ENCODE results near the gene SLC9A3.

SLC9A3 gene

GRCh38 chr5:431001-431710, 93.1 kb downstream of the SLC9A3 start:
- H2BK12ac ChIP-seq (ENCODE audit: low read length), result no peak overlapping the region
- H2BK15ac ChIP-seq (ENCODE audit: low read length), result no peak overlapping the region
- no peaks in the 10 kb centered on the region for H3K36me3 ChIP-seq (replicated peaks in 1 of 2; ENCODE audit: control insufficient read depth in 2 of 2, insufficient read depth in 2 of 2, low read length in 2 of 2)
- peak overlapping the region; percentile 57 for H2AK5ac ChIP-seq (ENCODE audit: low read depth, low read length)
- H3K4ac ChIP-seq (ENCODE audit: low read length), result no peak overlapping the region
- no peak overlapping the region for H3K4me3 ChIP-seq (ENCODE audit: low read length in 2 of 2)
- H4K91ac ChIP-seq (ENCODE audit: low read depth, low read length, poor library complexity), result no peak overlapping the region
- no peak overlapping the region for H3K27ac ChIP-seq (replicated peaks; ENCODE audit: low read length)
- peak overlapping the region; percentile 19 for H3K18ac ChIP-seq (ENCODE audit: low read length)
- H3K4me2 ChIP-seq (ENCODE audit: insufficient read depth, low read length, poor library complexity, severe bottlenecking), result no peak overlapping the region
- H3K23ac ChIP-seq (ENCODE audit: low read depth, low read length, poor library complexity), result peak overlapping the region; percentile 92
- H3K4me1 ChIP-seq (ENCODE audit: control insufficient read depth in 2 of 2, insufficient read depth in 1 of 2, low read depth in 1 of 2, low read length in 2 of 2), result no peaks in the 10 kb centered on the region
- peaks cover 3% of the 10 kb centered on the region for H3K79me1 ChIP-seq (ENCODE audit: low read depth, low read length)
- H3K9me3 ChIP-seq (replicated peaks in 1 of 2; ENCODE audit: control insufficient read depth in 2 of 2, insufficient read depth in 1 of 2, low read depth in 1 of 2, low read length in 2 of 2), result peaks cover 0 to 8% of the 10 kb centered on the region in 2 donors
- DNase-seq (ENCODE audit: low spot score), result peak; percentile 45
- no peaks in the 10 kb centered on the region for H3K27me3 ChIP-seq (ENCODE audit: control insufficient read depth in 3 of 3, insufficient read depth in 3 of 3, low read depth in 1 of 3, low read length in 3 of 3)
- H3K9ac ChIP-seq (ENCODE audit: low read depth, low read length, poor library complexity), result no peak overlapping the region
- no peak overlapping the region for H3K14ac ChIP-seq (ENCODE audit: low read length)
- no peak overlapping the region for H2BK120ac ChIP-seq (ENCODE audit: low read depth, low read length)
- peak overlapping the region; percentile 13 for H2BK5ac ChIP-seq (ENCODE audit: low read length)
- H2AFZ ChIP-seq (ENCODE audit: low read length), result peak overlapping the region; percentile 31
- H4K8ac ChIP-seq (ENCODE audit: low read depth, low read length), result no peak overlapping the region
- WGBS, 2 donors (ENCODE audit: extremely low coverage in 2 of 2, insufficient read length in 2 of 2, insufficient replicate concordance in 1 of 2), result no CpG with 5 or more reads among the region's 18 CpGs

DNA sequence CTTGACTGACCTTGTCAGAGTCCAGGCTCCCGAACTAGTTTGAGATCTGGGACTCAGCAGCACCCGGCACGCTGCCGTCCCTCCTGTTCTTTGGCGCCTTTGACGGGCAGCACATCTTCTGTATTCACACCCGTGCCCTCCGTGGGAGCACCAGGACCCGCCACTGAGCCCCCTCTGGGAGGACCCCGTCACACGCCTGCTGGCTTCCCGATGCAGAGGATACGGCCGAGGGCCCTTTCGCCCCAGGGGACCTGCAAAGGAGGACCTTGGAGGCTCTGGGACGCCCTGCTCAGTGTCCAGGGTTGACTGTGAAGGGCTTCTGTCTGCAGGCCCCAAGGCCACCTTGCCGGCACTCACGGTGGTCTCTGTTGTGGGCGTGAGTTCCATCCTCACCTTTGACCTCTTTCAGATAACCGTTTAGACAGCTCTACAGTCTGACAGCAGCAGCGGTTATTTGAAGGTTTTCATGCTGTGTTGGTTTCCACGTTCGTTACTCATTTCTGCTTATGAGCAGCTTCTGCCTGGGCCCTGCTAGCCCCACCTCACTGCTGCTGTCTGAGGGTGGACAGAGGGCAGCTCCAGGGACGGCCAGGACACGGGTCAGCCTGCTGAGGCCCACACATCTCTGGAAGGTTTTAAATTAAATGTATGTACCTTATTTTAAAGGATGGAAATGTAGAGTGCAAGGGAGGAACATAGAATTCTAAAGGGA, 93.9 kb downstream of the SLC9A3 start:
- Histone ChIP-seq H3K14ac (ENCODE audit: low read length) (no peak overlapping the region), H4K91ac (ENCODE audit: low read depth, low read length, poor library complexity) (no peak overlapping the region), H3K79me1 (ENCODE audit: low read depth, low read length) (peaks cover 3% of the 10 kb centered on the region), H3K9ac (ENCODE audit: low read depth, low read length, poor library complexity) (no peak overlapping the region), H2BK15ac (ENCODE audit: low read length) (peak overlapping the region; percentile 32), H3K4me1 (ENCODE audit: control insufficient read depth in 2 of 2, insufficient read depth in 1 of 2, low read depth in 1 of 2, low read length in 2 of 2) (no peaks in the 10 kb centered on the region), H3K27ac (replicated peaks; ENCODE audit: low read length) (no peak overlapping the region), H3K4ac (ENCODE audit: low read length) (no peak overlapping the region), H2AFZ (ENCODE audit: low read length) (peak overlapping the region; percentile 31), H3K9me3 (replicated peaks in 1 of 2; ENCODE audit: control insufficient read depth in 2 of 2, insufficient read depth in 1 of 2, low read depth in 1 of 2, low read length in 2 of 2) (peaks cover 0 to 8% of the 10 kb centered on the region in 2 donors), H2AK5ac (ENCODE audit: low read depth, low read length) (peak overlapping the region; percentile 1), H3K23ac (ENCODE audit: low read depth, low read length, poor library complexity) (no peak overlapping the region), H3K4me2 (ENCODE audit: insufficient read depth, low read length, poor library complexity, severe bottlenecking) (no peak overlapping the region), H3K18ac (ENCODE audit: low read length) (peak overlapping the region; percentile 68), H3K36me3 (replicated peaks in 1 of 2; ENCODE audit: control insufficient read depth in 2 of 2, insufficient read depth in 2 of 2, low read length in 2 of 2) (no peaks in the 10 kb centered on the region), H4K8ac (ENCODE audit: low read depth, low read length) (no peak overlapping the region), H2BK5ac (ENCODE audit: low read length) (peak overlapping the region; percentile 15), H2BK120ac (ENCODE audit: low read depth, low read length) (peak overlapping the region; percentile 2), H2BK12ac (ENCODE audit: low read length) (no peak overlapping the region), H3K27me3 (ENCODE audit: control insufficient read depth in 3 of 3, insufficient read depth in 3 of 3, low read depth in 1 of 3, low read length in 3 of 3) (no peaks in the 10 kb centered on the region), H3K4me3 (ENCODE audit: low read length in 2 of 2) (no peak overlapping the region)
- no peak for DNase-seq (ENCODE audit: low spot score)
- no CpG with 5 or more reads among the region's 25 CpGs for WGBS, 2 donors (ENCODE audit: extremely low coverage in 2 of 2, insufficient read length in 2 of 2, insufficient replicate concordance in 1 of 2)

DNA sequence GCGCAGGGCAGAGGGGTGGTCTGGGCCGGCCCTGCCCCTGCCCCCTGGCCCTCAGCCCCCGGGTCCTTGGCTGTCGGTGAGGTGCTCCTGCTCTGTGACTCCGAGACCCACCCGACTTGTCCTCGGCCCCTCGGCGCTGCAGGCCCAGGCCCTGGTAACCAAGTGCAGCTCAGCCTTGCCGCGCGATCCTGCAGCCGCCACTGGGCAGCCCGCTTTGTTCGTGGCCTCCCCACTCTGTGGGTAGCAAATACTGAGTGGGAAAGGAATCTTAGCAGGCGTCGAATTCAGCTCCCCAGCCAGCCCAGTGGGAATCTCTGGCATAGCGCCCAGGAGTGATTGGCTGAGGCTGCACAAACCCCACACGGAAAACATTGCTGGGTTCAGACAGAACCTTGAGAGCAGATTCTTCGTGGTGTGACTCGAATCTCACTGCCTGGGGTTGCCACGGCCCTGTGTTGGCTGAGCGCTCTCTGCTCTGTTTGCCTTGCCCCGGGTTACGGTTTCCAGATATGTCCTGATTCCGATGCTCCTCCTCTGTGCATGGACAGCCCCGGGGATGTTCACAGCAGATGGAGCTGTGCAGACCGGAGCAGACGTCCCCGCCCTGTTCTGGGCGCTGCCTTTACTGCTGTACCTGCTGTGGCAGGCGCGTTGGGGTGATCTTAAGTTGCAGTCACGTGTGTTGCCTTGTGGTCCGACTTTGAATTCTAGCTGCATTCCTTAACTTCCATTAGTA, 94.6 kb downstream of the SLC9A3 start:
- Histone ChIP-seq H3K4me2 (ENCODE audit: insufficient read depth, low read length, poor library complexity, severe bottlenecking) (no peak overlapping the region), H2AK5ac (ENCODE audit: low read depth, low read length) (peak overlapping the region; percentile 53), H3K18ac (ENCODE audit: low read length) (no peak overlapping the region), H4K91ac (ENCODE audit: low read depth, low read length, poor library complexity) (no peak overlapping the region), H3K4ac (ENCODE audit: low read length) (no peak overlapping the region), H2AFZ (ENCODE audit: low read length) (no peak overlapping the region), H4K8ac (ENCODE audit: low read depth, low read length) (no peak overlapping the region), H3K23ac (ENCODE audit: low read depth, low read length, poor library complexity) (no peak overlapping the region), H3K9me3 (replicated peaks in 1 of 2; ENCODE audit: control insufficient read depth in 2 of 2, insufficient read depth in 1 of 2, low read depth in 1 of 2, low read length in 2 of 2) (peaks cover 0 to 8% of the 10 kb centered on the region in 2 donors), H3K27me3 (ENCODE audit: control insufficient read depth in 3 of 3, insufficient read depth in 3 of 3, low read depth in 1 of 3, low read length in 3 of 3) (no peaks in the 10 kb centered on the region), H2BK5ac (ENCODE audit: low read length) (peak overlapping the region; percentile 15), H3K14ac (ENCODE audit: low read length) (peak overlapping the region; percentile 14), H2BK12ac (ENCODE audit: low read length) (no peak overlapping the region), H3K36me3 (replicated peaks in 1 of 2; ENCODE audit: control insufficient read depth in 2 of 2, insufficient read depth in 2 of 2, low read length in 2 of 2) (no peaks in the 10 kb centered on the region), H3K27ac (replicated peaks; ENCODE audit: low read length) (no peak overlapping the region), H2BK120ac (ENCODE audit: low read depth, low read length) (no peak overlapping the region), H3K4me3 (ENCODE audit: low read length in 2 of 2) (no peak overlapping the region), H3K79me1 (ENCODE audit: low read depth, low read length) (peaks cover 3% of the 10 kb centered on the region), H3K4me1 (ENCODE audit: control insufficient read depth in 2 of 2, insufficient read depth in 1 of 2, low read depth in 1 of 2, low read length in 2 of 2) (peaks cover 0 to 3% of the 10 kb centered on the region in 2 donors), H3K9ac (ENCODE audit: low read depth, low read length, poor library complexity) (peak overlapping the region; percentile 50), H2BK15ac (ENCODE audit: low read length) (no peak overlapping the region)
- no CpG with 5 or more reads among the region's 35 CpGs for WGBS, 2 donors (ENCODE audit: extremely low coverage in 2 of 2, insufficient read length in 2 of 2, insufficient replicate concordance in 1 of 2)
- no peak for DNase-seq (ENCODE audit: low spot score)

All from neuronal stem cell (in vitro differentiated cells).